Bronchial epithelial cell (primary cell): ENCODE results near the gene TMEM134. TPM values are rescaled to one million over a fixed set of nuclear protein-coding genes. Genes with fewer than 3 reads are reported as not detected.

Experiments
- DNase-seq: peaks from one replicate; pipeline ENCODE4 v3.0.0-alpha.2; 2010; ENCODE audit warnings: low read depth
- FAIRE-seq: peaks from 2 replicates; lab custom pipeline; 2011; peaks lifted over from hg19 to GRCh38; lab: Jason Lieb, UNC
- H3K27me3 ChIP-seq: 2 replicates; pipeline ENCODE4 v1.5.1; 2011; ENCODE audit warnings: low read length; ENCODE audit not compliant: control insufficient read depth, insufficient read depth
- H3K36me3 ChIP-seq: 2 replicates; pipeline ENCODE4 v1.5.1; 2011; ENCODE audit warnings: low read length; ENCODE audit not compliant: control insufficient read depth, insufficient read depth
- H3K4me3 ChIP-seq: 2 replicates; pipeline ENCODE4 v1.5.1; 2011; ENCODE audit warnings: mild to moderate bottlenecking, low read depth, low read length, control low read depth
- CTCF ChIP-seq: IDR thresholded peaks from 2 replicates; pipeline ENCODE4 v1.5.1; 2011; ENCODE audit warnings: mild to moderate bottlenecking, moderate library complexity, low read length, control low read depth, inconsistent platforms; ENCODE audit not compliant: insufficient read depth, severe bottlenecking
- total RNA-seq: library from RNA; depleted of rRNA; stranded (reverse); fragments of >200 nt; gene quantifications from 2 replicates; pipeline ENCODE4 v1.2.1, GENCODE V29; 2014

Gene TMEM134
- total RNA-seq, 1 donor from 2014 or later: 38.2 TPM

GRCh38 chr11:67452141-67452952 lies 16.7 kb downstream of the TMEM134 start, which contains the start of gene GPR152:
TSS of gene GPR152 (minus strand) at chr11:67452729. CDS start at chr11:67452724, 5 bp downstream.
- H3K36me3 ChIP-seq: no peaks in the 10 kb centered on the region
- no peak within 1 kb of the TSS for H3K4me3 ChIP-seq
- no peaks in the 10 kb centered on the region for H3K27me3 ChIP-seq
- DNase-seq (no peak), FAIRE-seq (no peak)
- no peak for TF ChIP-seq CTCF

- FAIRE-seq (no peak), DNase-seq (no peak)
- Histone ChIP-seq H3K4me3 (no peak overlapping the region), H3K27me3 (no peaks in the 10 kb centered on the region), H3K36me3 (no peaks in the 10 kb centered on the region)
- TF ChIP-seq CTCF: no peak
These were observed 17.4 kb downstream of the TMEM134 start for GRCh38 chr11:67451658-67451976.

- H3K4me3 ChIP-seq: no peak overlapping the region
- no peak for TF ChIP-seq CTCF
- no peak for DNase-seq
- H3K27me3 ChIP-seq: no peaks in the 10 kb centered on the region
- no peaks in the 10 kb centered on the region for H3K36me3 ChIP-seq
- FAIRE-seq: no peak
These were observed 18.0 kb downstream of the TMEM134 start for GRCh38 chr11:67450796-67451657.

- no peak for DNase-seq
- H3K36me3 ChIP-seq: no peaks in the 10 kb centered on the region
- TF ChIP-seq CTCF: no peak
- no peaks in the 10 kb centered on the region for H3K27me3 ChIP-seq
- no peak overlapping the region for H3K4me3 ChIP-seq
- FAIRE-seq: no peak
These were observed 19.8 kb downstream of the TMEM134 start for GRCh38 chr11:67449116-67449844.

GRCh38 chr11:67448220-67448609 lies 20.8 kb downstream of the TMEM134 start:
- TF ChIP-seq CTCF: no peak
- no peak for FAIRE-seq
- Histone ChIP-seq H3K4me3 (no peak overlapping the region), H3K27me3 (no peaks in the 10 kb centered on the region), H3K36me3 (no peaks in the 10 kb centered on the region)
- no peak for DNase-seq
